ENCODE data around the gene SCGN. TPM values are rescaled to one million over a fixed set of nuclear protein-coding genes. Genes with fewer than 3 reads are reported as not detected.
A peak's percentile ranks its signal among the peaks of the same experiment; 100 is the strongest.

The SCGN gene
- total RNA-seq, 1 donor from 2014 or later, result 0.85 TPM

GRCh38 chr6:25710287-25710686, 58.3 kb downstream of the SCGN start:
- Mint-ChIP-seq H3K4me1 (ENCODE audit: unreplicated experiment) (peaks cover 14% of the 10 kb centered on the region), H3K36me3 (ENCODE audit: low read depth, unreplicated experiment) (no peaks in the 10 kb centered on the region), H3K4me3 (ENCODE audit: unreplicated experiment) (no peak overlapping the region), H3K27ac (ENCODE audit: unreplicated experiment) (no peak overlapping the region), H3K9me3 (ENCODE audit: unreplicated experiment) (no peaks in the 10 kb centered on the region), H3K27me3 (ENCODE audit: unreplicated experiment) (no peaks in the 10 kb centered on the region)
- DNase-seq (ENCODE audit: low spot score), result no peak
- TF ChIP-seq CTCF (IDR thresholded peaks at IDR 0.05; ENCODE audit: unreplicated experiment), result no peak

- Mint-ChIP-seq H3K4me3 (ENCODE audit: unreplicated experiment) (no peak overlapping the region), H3K9me3 (ENCODE audit: unreplicated experiment) (no peaks in the 10 kb centered on the region)
- no peak for DNase-seq (ENCODE audit: low spot score)
Observed at GRCh38 chr6:25713824-25714223, 61.8 kb downstream of the SCGN start.

GRCh38 chr6:25714765-25715164, 62.8 kb downstream of the SCGN start:
- TF ChIP-seq CTCF (IDR thresholded peaks at IDR 0.05; ENCODE audit: unreplicated experiment), result no peak
- Mint-ChIP-seq H3K4me3 (ENCODE audit: unreplicated experiment) (no peak overlapping the region), H3K36me3 (ENCODE audit: low read depth, unreplicated experiment) (no peaks in the 10 kb centered on the region), H3K27ac (ENCODE audit: unreplicated experiment) (peak overlapping the region; percentile 74), H3K27me3 (ENCODE audit: unreplicated experiment) (no peaks in the 10 kb centered on the region), H3K9me3 (ENCODE audit: unreplicated experiment) (no peaks in the 10 kb centered on the region), H3K4me1 (ENCODE audit: unreplicated experiment) (peaks cover 39% of the 10 kb centered on the region)
- no peak for DNase-seq (ENCODE audit: low spot score)

More at GRCh38 chr6:25713824-25714223, 61.8 kb downstream of the SCGN start:
- Mint-ChIP-seq H3K36me3 (ENCODE audit: low read depth, unreplicated experiment) (no peaks in the 10 kb centered on the region), H3K27ac (ENCODE audit: unreplicated experiment) (no peak overlapping the region), H3K4me1 (ENCODE audit: unreplicated experiment) (peaks cover 39% of the 10 kb centered on the region), H3K27me3 (ENCODE audit: unreplicated experiment) (no peaks in the 10 kb centered on the region)
- TF ChIP-seq CTCF (IDR thresholded peaks at IDR 0.05; ENCODE audit: unreplicated experiment), result no peak

GRCh38 chr6:25715794-25716193, 63.8 kb downstream of the SCGN start:
- no peak for DNase-seq (ENCODE audit: low spot score)
- peaks cover 39% of the 10 kb centered on the region for H3K4me1 Mint-ChIP-seq (ENCODE audit: unreplicated experiment)

More at GRCh38 chr6:25715794-25716193, 63.8 kb downstream of the SCGN start:
- Mint-ChIP-seq H3K27ac (ENCODE audit: unreplicated experiment) (no peak overlapping the region), H3K9me3 (ENCODE audit: unreplicated experiment) (no peaks in the 10 kb centered on the region), H3K36me3 (ENCODE audit: low read depth, unreplicated experiment) (no peaks in the 10 kb centered on the region), H3K4me3 (ENCODE audit: unreplicated experiment) (no peak overlapping the region), H3K27me3 (ENCODE audit: unreplicated experiment) (peaks cover 1% of the 10 kb centered on the region)
- no peak for TF ChIP-seq CTCF (IDR thresholded peaks at IDR 0.05; ENCODE audit: unreplicated experiment)

Measured in endothelial cell (in vitro differentiated cells).